DMS53 (cell line): ENCODE measurements around the gene RAB9B.
"Not testable (repeated sequence)": the region's sequence is repeated elsewhere in the genome, so short reads cannot be mapped to it uniquely, and the experiment has no call there.

ENCODE experiments used
- DNase-seq: peaks from one replicate; lab custom pipeline; 2025; lab: John Stamatoyannopoulos, UW

RAB9B gene, protein sequence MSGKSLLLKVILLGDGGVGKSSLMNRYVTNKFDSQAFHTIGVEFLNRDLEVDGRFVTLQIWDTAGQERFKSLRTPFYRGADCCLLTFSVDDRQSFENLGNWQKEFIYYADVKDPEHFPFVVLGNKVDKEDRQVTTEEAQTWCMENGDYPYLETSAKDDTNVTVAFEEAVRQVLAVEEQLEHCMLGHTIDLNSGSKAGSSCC

DNA sequence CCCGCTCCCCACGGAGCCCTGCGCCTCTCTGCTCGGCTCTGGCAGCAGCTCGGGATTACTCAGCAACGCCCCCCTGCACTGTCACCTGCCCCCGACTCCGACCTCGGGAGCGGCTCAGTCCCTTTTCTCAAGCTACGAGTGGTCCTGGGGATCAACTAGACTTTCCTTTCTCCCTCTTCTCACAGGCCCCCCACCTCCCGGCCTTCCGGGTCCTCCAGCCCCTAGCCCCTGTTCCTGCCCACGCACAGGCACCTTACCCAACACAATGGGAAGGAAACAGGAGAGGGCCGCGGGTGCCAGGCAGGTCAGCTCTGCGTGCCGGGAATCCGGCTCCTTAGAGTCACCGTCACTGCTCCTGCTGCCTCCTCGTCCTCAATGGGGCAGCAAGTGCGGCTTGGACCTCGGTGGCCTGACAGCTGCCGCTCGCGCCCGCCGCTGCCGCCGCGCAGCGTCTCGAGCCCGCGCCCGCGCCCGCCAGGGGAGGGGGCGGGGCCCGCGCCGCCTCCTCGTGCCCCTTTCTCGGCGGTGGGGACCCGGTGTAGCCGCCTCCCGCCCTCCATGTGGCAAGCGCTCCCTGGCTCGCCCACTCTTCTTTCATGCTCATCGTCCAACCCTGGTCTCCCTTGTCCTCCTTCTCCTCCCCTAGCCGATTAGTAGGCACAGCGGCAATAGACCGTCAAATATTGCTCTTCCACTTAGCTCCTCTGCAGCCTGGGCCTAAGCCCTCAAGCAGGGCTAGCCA, at the start of gene RAB9B:
Gene RAB9B, minus strand, starts transcription at position 455 of the 742 bp plus-strand sequence. CDS start 6,473 bp downstream, outside the sequence.
- peak; percentile 88 for DNase-seq

DNA sequence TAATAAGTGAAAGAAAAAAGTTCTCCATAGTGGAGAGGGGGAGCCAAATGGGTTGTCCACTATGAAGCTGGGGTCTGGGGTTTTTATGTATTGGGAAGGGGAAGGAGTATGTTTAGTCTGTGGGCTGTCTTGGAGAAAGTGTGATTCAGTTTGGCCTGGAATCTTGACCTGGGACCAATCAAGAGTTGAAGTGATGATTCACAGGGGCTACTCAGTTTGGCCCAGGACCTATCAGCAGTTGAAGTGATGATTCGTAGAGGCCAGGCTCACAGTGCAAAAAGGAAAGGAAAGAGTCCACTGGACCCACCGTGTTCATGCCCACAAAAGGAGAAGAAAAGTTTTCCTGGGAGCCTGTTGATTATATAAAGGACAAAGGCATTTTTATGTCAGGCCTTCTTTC, 47.3 kb upstream of the RAB9B start:
- no peak for DNase-seq

DNA sequence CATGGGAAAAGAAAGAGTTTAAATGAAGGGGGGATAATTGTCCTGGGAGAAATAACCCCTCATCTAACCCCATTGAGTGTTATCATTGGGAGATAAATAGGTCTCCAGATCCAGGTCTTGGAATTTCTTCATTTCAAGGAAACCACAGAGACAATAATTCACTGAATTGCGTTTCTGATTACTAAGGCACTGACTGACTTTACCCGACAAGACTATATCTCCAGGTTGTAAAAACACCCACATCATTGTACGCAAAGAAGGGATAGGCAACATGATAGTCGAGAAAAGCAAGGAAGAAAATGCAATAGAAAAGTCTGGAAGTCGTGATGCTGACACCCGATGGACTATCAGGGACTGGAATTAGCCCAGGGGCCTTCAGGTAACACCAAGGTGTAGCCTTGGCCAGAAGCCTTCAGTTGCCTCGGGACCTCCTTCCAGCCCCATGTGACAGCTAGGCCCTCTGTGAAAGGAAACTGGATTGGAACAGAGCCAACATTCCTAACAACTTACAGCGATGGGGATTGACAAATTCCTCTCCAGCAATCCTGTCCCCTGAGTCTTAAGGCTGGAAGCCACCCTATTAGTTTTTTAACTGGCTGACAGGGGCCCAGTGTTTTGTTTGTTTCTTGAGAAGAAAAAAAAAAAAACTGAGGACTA, 46.5 kb upstream of the RAB9B start:
- no peak for DNase-seq

DNA sequence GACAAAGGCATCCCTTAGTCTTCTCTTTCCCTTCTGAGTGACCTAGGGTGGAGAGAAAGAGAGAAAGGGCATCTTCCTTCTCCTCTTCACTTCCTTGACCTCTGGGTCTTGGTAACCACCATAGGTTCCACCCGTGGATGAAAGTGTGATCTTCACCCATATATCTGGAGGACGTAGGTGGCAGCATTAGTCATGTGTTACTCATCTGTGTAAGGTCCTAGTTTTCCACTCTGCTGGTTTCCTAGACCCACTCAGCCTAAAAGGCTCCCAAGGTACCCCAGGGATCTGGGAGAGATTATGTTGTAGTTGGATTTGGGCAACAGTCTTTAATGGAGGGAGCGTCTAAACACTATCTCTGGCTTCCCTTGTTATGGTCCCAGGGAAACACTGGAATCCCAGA, 45.5 kb upstream of the RAB9B start:
- no peak for DNase-seq

DNA sequence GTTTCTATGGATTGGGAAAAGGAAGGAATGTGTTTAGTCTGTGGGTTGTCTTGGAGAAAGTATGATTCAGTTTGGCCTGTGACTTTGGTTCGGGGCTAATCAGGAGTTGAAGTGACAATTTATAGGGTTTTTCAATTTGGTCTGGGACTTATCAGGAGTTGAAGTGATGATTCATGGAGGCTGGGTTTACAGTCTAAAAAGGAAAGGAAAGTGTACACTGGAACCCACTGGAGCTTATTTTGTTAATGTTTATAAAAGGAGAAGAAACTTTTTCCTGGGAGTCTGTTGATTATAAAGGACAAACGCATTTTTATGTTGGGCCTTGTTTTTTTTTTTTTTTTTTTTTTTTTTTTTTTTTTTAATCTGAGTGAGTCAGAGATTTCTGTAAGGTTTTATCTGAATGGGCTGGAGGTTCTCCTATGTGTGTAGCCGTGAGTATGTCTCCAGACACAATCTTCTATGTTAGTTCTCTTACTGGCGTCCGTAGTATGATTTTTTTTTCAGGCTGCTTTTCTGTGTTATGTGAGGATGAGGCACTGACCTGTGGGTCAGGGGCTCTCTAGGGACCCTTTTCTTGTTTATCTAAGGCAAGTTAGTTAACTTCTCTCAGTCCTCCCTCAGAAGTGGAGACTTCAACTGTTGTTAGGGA, 33.0 kb upstream of the RAB9B start:
- DNase-seq: no peak

DNA sequence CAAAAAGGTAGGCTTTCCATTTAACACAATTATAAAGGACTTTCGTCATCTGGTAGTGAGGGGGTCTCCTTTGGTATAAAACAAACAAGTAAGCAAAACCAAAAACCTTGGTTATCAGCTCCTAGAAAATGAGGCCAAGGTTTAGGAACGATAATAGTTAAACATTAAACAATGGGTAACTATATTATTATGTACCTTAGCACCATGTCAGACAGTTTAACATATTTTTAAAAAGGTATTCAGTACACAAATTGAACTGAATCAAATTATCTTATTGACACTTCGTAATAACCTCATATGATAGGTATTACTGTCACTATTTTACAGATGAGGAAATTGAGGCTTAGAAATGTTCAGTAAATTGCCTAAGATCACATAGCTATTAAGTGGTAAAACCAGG, 32.1 kb upstream of the RAB9B start:
- DNase-seq: no peak

DNA sequence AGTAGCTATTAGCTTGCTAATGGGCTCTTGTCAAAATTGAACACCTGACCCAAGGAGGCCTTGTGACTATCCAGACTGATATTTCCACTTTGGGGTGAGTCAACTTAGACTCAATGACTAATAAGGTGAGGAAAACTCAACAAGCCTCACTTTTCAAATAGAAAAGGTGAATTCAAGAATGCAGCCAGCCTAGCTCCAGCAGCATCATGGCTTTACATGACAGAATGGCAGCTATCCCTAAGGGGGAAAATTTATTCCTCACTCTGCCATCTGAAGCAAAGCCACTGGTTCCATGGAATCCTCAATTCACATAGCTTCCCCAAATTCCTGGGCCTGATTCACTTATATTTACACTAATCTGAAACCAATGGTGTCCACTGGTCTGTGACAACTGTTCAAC, 29.1 kb upstream of the RAB9B start:
- no peak for DNase-seq

DNA sequence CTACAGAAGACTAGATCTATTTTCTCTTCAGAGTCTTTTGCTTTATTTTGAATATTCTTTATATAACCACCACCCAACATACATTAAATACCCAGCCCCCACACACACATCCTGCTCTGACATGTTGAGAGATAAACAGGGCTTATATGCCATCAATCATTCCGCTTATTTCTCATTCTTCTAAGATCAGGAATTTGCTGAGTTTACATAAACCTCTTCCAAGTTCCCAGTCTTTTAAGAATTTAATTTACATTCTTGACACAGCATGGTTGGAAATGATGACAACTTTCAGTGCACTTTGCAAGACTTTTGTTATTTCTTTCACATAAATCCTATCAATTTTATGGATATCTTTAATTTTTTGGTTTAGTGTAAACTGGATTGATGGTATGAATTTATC, 17.5 kb upstream of the RAB9B start:
- no peak for DNase-seq

DNA sequence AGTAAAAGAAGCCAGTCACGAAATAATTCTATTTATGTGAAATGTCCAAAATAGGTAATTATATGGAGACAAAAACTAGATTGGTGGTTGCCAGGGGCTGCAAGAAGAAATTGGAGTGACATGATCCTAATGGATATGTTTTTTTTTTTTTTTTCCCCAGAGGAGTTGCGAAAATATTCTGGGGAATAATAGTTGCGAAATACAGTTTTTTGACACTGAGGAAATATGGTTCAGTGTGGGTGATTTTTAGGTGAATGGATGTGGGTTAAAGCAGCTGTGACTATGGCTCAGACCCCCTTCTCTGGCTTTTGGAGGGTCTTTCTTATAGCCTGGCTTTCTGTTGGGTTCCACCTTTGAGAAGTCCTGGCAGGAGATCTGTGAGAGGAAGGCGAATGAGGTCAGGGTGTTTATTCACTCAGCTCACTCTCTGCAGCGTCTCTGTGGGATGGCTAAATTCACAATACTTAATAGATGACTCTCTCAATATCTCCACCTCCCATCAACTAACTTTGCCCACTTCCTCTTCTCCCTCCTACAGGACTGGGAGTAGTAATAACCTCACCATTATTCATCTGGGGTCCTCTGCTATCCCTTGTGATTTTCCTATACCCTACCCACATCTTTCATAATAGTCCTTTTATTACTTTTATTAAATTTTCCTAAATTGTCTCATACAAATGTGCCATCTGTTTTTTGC, 15.3 kb upstream of the RAB9B start:
- DNase-seq: no peak

DNA sequence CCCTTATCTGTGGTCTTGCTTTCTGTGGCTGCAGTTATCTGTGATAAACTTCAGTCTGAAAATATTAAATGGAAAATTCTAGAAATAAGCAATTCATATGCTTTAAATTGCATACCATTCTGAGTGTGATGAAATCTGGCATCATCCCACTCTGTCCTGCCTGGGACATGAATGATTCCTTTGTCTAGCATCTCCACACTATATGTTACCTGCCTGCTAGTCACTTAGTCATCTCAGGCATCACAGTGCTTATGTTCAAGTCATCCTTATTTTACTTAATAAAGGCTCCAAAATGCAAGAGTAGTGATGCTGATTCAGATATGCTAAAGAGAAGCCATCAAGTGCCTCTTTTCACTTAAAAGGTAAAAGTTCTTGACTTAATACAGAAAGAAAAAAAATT, 14.3 kb upstream of the RAB9B start:
- no peak for DNase-seq

DNA sequence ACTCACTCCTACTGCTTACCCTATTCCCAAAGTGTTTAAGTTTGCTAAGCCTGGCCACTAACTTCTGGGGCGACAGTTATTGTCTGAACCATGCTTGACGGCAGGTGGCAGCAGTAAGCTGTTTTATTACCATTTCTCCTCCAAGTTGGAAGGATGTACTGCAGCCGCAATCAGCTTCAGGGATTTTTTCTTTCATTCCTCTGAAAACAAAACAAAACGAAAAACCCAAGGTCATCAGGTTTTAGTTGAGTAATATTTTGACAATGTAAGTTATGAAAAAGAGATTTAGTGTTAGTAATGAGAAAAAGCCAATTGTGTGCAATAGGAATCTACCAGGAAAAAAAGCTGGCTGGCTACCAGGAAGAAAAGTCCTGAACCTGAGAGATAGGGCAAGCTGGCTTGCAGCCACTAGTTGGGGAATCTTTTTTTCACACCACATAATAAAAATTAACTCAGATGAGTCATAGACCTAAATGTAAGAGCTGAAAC, 13.2 kb upstream of the RAB9B start:
- DNase-seq: peak; percentile 70

DNA sequence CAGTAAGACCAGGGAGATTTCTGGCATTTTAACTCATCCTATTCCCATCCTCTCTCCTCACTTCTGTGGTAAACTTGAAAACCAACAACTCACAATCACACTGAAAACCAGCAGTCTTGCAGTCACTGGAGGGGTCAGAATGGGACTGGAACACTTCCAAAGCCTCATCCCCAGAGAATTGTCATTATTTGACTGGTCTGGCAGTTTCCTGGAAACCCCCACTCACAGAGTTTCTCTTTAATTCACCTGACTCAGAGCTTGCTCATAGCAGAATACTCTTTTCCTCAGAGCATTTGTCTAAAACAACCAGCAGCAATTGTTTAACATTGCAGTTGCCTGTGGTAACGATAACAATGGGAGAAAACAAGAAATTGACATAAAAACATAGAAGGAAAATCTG, 7.3 kb upstream of the RAB9B start:
- no peak for DNase-seq

DNA sequence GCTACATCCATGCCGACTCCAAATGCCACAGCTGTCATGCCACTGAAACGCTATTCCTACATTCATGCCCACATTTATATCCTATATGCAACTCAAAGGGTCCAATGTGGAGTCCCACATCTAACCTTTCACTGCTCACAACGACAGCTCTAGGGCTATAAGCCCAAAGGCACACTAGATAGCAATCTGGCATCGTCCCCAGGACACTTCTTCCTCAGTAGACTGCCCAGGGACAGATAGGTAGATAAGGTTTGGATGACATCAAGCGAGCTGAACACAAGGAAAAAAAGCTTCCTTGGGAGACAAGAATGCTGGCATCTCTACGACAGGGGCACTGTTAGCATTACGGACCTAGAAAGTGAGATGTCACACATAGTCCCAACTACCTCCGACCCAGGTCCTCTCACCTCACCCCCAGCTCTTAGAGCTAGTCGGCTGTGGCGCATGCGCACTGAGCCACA, 685 bp downstream of the RAB9B start:
- DNase-seq: no peak

DNA sequence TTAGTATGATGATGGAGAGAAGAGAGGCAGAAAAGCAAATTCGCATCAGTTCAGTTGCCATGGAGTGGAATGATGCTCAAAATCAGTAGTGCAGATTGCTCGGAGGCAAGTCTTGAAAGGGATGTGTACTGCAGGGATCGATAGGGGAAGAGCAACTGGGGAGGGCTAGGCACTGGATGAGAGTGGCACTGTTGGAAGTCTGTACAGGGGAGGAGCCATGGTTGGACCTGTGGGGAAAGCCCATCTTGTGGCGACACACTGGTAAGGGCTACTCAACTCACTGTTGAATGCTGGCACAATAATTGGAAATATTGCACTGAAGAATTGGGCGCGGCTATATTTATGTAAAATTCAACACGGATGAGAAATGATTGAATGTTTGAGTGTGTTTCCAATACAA, 1.2 kb downstream of the RAB9B start:
- DNase-seq: no peak

DNA sequence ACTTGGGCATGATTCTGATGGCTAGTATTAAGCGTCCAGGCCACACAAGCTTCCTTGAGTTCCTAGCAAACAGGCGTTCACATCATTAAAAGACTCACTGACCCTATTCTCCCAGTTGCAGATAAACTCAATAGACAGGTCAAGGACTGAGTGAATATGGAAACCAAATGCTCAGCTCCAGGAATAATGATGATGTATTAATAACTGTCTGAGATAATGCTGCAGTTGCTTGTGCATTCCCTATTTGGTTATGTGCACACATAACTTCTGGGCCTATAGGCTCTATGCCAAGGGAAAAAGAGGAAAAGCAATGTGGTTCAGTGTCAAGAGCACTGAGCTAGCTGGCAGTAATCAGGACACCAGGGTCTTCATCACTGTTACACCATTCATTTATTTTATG, 3.5 kb downstream of the RAB9B start:
- no peak for DNase-seq

DNA sequence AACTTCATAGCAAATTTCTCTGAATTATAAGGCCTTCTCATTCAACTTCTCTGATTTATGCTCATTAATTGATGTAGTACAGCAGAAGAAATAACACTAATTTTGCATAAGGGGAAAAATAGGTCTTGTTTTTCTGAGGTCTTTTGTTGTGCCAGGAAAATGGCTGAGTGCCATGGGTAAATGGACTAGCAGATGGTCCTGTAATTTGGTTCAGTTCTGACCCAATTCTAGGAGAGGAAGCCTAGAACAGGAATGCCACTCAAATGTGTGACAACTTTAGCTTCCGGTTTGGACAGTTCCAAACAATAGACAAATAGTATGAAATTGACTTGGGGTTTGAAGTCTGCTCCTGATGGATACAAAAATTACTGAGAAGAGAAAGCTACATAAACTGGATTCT, 6.2 kb downstream of the RAB9B start:
- no peak for DNase-seq

DNA sequence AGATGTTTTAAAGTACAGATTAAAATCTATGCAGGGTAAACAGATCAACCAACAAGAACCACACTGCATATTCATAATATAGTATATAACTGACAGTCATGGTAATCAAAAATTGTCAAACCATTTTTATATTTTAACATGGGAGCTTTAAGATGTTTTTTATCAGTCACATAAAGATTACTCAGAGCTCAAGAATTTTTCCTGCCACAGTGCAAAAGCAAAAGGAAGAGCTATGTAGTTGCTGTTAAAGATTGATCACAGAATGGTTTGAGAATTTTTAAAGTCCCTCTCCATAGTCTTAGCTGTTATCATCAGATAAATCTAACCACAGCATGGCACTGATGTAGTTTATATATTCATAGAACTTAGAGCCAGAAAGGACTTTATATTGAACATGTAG, 8.5 kb downstream of the RAB9B start:
- DNase-seq: no peak

DNA sequence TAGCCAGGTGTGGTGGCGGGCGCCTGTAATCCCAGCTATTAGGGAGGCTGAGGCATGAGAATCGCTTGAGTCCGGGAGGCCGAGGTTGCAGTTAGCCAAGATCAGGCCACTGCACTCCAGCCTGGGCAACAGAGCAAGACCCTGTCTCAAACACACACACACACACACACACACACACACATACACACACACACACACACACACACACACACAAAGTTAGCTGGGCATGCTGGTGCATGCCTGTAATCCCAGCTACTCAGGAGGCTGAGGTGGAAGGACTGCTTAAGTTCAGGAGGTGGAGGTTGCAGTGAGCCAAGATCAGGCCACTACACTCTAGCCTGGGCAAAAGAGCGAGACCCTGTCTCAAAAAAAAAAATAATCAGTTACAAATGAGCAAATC, 11.3 kb downstream of the RAB9B start:
- not testable (repeated sequence) for DNase-seq

DNA sequence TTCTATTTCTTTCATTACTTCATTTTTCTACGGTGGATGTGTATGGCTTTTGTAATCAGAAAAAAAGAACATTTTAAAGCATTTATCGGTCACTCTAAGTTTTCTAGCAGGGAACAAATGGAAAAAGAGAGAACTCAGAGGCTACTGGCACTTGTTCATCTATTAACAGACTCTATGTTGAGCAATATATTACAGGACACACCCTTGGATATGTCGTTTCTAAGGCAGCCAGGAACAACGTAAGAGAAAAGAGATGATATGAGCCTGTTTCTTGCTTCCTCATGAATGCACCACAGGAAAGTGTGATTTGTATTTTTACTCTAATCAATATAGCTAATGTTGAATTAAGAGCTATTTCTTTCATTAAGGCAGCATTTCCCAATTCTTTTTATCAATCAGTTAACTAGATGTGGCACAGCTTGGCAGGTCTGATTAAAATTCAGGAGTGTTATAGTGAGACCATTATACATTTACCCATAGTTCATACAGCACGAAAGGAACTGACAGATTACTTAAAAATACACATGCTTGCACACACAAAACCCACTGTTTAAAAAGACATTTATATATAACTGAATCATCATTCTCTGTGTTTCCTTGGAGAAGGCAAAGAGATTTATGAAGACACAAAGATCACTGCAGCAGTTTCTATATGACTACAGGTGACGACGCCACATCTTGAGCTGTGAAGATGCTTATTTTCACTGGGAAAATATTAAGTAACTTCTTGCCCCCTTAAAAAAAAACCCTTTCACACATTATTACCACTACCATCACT, 13.0 kb downstream of the RAB9B start:
- DNase-seq: no peak

DNA sequence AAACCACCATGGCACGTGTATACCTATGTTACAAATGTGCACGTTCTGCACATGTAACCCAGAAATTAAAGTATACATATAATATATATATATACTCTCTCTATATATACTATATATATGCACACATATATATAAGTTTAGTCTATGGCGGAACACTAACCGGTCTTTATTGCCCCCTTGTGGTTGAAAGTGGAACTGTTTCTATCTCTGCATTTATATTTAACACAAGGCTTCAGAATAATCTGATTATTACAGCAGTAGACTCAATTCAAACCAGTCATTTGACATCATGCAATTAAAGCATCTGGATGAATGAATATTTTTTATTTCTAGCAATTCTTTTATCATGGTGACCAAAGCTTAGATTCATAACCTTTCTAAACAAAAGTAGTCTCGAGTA, 14.6 kb downstream of the RAB9B start:
- DNase-seq: peak; percentile 71

DNA sequence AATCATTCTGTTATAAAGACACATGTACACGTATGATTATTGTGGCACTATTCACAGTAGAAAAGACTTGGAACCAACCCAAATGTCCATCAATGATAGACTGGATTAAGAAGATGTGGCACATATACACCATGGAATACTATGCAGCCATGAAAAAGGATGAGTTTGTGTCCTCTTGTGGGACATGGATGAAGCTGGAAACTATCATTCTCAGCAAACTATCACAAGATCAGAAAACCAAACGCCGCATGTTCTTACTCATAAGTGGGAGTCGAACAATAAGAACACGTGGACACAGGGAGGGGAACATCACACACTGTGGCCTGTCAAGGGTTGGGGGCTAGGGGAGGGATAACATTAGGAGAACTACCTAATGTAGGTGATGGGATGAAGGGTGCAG, 15.0 kb downstream of the RAB9B start:
- DNase-seq: not testable (repeated sequence)
